ENCODE measurements around the gene FBXO42.
"Not testable (repeated sequence)": the region's sequence is repeated elsewhere in the genome, so short reads cannot be mapped to it uniquely, and the experiment has no call there.

Gene FBXO42

DNA sequence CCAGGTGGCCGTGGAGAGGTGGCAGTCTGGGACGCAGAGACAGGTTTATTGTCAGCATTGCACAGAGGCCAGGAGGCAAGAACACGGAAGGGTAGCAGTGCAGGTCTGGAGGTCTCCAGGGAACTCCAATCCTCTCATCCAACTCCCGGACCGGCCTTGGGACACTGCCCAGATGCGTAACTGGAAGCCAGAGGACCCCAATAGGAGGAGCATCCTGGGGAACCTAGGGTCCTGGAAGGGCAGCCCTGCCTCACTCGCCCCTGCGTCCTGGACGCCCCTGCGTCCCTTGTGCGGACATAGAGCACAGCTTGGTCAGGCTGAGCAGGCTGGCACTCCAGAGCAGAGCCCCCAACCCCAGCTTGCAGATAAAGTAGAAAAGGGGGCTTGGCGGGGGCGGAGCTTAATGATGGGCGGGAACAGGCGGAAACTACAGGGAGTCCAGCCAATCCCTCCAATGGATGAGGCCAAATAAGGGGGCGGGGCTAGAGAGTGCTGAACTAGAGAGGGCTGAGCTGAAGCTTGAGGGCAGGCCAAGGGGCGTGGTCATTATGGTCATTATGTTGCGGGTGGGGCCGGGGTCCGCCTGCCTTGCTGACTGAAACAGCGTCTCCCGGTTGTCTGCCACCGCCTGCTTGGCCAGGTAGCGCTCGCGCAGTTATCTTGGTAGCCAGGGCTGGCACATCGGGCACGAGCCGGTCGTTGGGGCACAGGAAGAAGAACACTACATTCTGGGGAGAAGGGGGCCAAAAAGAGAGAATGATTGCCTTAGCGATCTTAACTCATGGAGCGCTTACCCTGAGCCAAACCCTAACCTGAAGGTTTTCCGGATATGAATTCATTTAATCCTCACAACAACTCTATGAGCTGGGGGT lies 136.2 kb downstream of the FBXO42 start:
- DNase-seq: peak; percentile 82

DNA sequence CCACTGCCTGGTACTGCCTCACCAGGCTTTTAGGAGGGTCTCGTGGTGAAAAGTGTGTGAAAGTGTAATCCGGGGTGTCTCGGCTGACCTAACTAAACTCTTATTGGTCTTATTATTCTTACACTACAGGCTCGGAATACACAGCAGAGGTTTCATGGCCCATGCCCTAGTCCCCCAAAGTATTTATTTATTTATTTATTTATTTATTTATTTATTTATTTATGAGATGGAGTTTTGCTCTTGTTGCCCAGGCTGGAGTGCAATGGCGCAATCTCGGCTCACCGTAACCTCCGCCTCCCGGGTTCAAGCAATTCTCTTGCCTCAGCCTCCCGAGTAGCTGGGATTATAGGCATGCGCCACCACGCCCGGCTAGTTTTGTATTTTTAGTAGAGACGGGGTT lies 137.0 kb downstream of the FBXO42 start:
- DNase-seq: not testable (repeated sequence)

DNA sequence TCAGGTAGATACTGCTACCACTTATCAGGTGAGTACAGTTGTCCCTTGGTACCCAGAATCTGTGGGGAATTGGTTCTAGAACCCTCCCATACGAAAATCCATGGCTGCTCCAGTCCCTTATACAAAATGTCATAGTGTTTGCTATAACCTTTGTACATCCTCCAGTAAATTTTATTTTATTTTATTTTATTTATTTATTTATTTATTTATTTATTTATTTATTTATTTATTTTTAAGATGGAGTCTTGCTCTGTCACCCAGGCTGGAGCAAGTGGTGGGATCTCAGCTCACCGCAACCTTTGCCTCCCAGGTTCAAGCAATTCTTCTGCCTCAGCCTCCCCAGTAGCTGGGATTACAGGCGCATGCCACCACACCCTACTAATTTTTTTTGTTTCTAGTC lies 138.7 kb downstream of the FBXO42 start:
- DNase-seq: not testable (repeated sequence)

DNA sequence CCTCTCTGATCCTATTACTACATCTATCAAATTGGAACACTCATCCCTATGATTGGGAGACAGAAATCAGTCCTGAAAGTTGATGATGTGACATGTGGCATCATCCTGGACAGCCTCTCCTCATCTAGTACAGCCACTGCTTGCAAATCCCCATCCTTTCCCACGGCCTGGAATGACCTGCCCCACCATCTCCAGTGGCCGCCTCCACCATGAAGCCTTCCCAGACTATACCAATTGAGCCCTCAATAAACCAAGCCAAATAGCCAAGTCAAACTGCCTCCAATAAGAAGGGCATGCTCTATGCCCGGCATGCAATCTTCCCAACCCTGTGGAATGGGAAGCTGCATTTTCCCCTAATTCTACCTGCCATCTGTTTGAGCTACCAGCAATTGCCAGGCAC lies 139.3 kb downstream of the FBXO42 start:
- no peak for DNase-seq

DNA sequence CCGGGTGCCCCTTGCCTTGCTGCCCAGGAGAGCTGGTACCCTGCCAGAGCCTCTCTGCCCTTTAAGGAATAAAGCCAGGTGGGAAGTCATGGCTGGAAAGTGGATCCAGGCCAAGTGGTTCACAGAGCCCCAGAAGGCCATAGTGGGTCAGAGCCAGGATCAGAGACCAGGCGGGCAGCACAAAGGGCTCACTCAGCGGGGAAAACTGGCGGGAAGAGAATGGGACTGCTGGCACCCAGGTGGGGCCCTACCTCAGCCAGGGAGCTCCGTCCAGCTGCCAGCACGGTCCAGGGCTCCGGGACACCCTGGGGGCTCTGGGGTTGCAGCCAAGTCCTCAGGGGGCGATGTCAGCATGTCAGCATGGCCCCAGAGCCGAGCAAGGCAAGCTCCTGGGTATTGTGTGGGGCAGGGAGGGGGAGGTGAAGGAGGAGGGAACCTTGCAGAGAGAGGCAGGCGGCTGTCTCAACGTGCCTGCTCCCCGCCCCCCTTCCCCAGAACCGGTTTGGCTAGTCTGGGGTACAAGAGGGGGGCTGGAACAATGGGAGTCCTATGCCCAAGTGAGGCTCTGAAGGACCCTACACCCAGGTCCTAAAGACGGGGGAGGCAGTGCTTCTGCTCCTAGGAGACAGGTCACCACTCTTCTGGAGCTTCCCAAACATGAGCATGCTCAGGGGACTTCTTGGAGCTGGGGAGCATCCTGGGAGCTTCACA lies 139.9 kb downstream of the FBXO42 start, which contains the start of gene ARHGEF19:
TSS of gene ARHGEF19 (minus strand) at position 402 of the 711 bp plus-strand sequence. CDS start 3,598 bp downstream, outside the sequence.
- no peak for DNase-seq

DNA sequence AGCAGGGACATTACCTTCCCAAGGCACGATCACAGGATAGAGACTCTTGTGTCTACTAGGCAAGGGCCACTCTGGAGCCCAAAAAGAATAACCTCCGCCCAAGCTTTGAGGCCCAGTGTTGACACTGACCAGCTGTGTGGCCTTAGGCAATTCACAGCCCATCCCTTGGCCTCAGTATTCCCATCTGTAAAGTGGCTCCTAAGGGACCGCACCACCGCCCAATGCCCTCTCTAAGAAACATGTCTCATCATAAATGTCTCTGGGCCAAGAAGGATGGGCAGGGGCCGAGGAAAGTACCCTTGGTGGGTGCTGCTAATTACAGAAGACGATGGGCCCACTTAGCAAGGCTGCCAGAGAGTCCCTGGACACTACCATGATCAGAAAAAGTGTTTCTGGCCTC lies 140.5 kb downstream of the FBXO42 start:
- DNase-seq: no peak

DNA sequence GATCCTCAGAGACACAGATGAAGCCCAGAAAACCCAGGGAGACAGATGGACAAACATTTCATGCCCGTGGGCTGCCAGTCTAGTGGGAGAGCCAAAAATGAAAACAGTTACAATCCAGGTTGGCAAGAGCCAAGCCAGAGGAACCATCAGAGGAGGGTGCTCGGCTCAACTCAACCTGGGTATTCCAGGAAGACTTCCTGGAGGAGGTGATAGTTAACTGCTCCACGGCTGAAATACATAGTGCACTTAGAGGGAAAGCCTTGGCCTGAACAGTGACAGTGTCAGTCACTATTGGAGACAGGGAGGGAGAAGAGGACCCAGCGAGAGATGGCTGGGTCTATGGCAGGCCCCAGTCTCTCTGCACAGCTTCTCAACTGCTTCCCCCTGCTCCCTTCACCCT lies 141.7 kb downstream of the FBXO42 start:
- DNase-seq: no peak

DNA sequence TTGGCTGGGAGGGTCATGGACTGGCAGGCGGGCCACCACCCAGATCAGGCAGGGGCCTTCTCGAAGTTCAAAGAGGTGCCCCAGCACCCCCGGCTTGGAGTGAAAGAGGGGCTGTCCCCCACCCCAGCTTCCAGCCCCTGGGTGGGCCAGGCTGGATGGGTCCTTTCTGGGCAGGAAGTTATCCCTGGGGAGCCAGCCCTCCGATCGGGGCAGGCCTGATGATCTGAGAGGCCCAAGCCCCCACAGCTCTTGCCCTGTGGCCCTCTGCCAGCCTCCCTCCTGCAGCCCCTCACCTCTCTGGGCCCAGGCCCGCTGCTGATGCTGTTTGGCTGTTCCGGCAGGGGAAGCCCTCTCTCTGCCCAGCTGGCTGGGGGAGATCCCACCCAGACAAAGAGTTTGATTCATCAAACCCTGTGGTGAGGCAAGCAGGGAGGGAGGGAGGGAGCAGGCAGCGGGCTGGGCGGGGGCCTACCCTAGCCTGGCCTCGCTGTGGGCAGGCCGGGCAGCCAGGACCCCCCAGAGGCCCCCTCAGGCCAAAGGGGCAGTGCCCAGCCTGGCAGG lies 142.4 kb downstream of the FBXO42 start:
- no peak for DNase-seq

DNA sequence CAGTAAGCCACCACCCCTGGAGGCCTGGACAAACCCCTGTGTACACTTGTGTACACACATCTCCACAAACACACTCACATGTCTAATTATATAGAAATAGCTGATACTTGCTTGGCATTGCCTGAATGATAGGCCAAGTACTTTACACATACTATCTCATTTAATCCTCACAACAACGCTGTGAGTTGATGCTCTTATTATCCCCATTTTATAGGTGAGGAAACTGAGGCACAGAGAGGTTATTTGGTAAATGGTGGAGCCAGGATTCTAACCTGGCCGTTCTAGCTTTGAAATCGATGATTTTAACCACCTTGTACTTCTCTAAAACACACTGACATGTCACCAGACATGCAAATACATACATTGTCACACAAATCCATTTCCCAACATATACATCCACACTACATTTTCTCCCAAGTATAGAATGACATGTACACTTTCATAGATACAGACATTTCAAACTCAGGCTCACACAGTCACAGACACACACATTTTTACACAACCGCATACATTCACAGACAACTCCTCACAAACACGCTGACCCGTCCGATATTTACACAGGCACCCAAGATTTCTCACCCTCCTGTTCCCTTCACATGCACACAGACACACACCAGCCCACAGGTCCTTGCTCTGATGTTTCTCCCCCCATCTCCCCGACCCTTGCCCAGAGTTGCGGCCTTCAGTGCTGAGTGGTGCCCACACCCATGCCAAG lies 143.0 kb downstream of the FBXO42 start:
- DNase-seq: no peak

DNA sequence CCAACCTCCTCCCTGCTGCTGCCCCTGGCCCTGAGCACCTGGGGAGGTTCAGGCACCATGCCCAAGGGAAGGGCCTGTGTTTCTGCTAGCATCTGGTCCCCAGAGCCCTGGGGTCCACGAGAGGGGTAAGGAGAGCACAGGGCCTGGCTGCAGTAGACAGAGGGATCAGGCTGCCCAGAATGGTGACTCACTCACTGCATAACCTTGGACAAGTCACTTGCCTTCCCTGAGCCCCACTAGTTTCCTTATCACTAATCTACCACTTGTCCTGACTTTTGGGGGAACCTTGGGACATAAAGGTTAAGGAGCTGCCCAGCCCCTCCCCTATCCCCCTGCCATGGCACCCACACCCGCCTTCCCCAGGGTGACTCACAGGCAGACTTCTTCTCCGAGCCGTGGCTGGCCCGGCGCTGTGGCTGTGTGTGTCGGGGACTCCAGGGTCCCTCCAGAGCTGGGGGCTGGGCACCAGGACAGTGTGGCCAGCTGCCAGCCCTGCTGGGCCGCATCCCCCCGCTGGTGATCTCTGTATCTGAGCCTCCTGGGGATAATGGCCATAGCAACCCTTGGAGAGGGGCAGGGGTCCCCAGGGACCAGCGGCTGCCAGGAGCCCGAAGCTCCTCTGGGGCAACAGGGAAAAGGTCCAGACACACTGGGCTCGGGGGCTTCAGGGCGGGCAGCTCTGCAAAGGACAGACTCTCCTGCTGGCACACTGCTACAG lies 143.9 kb downstream of the FBXO42 start:
- DNase-seq: no peak

DNA sequence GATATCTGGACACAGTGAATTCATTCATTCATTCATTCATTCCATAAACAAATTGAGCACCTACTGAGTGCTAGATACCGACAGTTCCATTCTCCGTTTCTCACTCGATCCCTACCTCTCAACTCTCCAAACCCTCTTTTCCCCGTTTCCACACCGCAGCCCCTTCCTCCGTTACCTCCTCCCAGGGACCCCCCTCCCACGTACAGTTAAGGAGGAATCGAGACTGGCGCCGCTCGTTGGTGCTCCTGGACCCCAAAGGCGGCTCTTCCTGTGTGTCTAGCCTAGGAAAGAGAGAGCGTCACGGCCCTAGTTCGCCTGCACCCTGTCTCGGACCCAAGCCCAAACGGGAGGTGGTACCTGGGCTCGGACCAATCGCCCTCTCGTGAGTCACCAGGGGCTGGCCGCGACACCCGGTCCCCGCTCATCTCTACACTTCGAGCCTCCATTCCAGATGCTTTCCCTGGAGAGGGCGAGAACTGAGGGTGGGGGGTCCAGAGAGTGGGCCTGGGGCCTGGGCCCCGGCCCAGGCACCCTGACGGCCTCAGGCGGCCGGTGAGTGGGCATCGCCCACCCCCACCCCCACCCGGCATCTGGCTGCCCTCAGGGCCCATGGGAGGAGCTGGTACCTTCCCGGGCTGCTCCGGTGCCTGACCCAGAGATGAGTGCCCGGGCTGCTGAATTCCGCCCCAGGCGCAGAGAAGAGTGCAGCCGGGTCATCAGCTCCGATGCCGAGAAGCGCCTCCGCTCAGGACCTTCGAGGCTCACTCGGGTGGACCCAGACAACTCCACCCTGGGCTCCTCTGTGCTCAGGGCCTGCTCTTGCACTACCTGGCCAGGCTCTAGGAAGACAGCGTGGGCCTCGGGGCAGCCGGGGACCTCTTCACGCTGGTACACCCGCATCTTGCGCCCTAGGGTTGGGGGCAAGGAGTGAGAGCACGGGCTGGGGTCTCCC lies 144.7 kb downstream of the FBXO42 start:
- DNase-seq: no peak

DNA sequence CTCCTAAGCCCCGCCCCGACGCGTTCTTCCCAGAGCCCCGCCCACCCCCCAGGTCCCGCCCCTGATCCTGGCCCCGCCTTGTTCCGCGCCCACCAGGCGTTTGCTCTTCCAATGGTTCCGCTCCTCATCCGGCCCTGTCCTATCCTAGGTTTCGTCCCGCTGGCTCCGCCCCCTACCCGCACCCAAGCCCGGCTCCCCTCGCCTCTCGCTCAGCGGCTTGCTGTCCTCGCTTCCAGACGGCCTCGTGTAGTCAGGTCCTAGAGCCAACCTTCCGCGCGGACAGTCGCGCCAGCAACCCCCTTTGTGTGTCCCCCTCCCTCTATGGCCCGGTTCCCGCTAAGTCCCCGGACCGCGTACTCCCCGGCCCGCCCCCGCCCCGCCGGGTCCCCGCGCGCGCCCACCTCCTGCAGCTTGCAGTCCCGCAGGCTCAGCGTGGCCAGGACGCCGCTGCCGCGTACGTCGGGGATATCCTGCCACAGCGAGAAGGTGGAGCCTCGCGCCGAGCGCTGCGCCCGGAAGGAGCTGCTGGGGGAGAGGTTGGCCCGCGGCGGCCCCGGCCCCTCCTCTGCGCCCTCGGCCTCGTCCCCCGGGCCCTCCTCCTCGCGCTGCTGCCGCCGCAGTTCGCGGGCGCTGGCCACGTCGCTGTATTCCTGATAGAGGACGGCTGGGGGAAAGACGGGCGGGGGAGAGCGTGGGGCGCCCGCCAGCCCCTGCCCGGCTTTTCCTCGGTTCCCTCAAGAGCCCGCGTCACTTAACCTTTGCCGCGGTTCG lies 145.5 kb downstream of the FBXO42 start:
- DNase-seq: peak; percentile 95

DNA sequence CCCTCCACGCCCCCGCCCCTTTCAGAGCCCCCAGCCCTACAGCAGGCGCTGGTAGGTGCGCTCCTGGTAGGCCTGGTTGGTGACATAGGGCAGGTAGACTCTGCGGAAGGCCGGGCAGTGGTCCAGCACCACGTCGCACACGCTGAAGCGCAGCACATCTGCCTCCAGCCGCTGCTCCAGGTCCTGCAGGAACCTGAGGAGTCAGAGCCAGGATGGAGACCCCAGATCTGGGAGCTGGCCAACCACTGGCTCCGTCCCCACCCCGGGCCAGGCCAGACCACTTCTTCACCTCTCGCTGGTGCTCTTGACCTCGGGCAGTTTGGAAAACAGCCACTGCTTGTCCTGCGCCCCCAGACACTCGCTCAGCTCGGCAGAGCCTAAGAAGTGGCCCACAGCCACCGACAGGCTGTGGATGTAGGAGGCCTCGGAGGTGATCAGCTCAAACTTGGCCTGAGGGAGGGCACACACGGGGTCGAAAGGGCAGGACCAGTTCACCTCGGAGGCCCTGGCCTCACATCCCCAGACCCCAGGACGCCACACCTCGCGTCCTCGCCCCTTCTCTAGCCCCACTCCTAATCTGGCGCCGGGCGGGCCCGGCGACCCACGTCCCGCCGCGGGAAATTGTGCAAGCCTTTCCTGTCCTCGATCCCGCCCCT lies 146.3 kb downstream of the FBXO42 start:
- DNase-seq: no peak

DNA sequence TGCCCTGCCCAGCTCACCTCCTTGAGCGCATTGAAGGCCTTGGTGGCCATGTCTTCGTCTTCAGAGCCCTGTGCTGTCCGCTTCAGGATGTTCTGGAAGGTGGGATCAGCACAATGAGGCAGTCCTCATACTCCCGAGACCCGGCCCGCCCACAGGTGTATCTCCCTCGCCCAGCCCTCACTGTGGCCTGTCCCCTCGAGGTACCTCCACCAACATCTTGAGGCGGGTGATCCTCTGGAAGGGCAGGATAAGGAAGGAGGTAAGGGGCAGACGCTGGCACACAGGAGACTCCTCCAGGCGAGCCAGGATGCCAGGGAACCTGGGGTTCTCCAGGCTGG lies 147.0 kb downstream of the FBXO42 start:
- no peak for DNase-seq

DNA sequence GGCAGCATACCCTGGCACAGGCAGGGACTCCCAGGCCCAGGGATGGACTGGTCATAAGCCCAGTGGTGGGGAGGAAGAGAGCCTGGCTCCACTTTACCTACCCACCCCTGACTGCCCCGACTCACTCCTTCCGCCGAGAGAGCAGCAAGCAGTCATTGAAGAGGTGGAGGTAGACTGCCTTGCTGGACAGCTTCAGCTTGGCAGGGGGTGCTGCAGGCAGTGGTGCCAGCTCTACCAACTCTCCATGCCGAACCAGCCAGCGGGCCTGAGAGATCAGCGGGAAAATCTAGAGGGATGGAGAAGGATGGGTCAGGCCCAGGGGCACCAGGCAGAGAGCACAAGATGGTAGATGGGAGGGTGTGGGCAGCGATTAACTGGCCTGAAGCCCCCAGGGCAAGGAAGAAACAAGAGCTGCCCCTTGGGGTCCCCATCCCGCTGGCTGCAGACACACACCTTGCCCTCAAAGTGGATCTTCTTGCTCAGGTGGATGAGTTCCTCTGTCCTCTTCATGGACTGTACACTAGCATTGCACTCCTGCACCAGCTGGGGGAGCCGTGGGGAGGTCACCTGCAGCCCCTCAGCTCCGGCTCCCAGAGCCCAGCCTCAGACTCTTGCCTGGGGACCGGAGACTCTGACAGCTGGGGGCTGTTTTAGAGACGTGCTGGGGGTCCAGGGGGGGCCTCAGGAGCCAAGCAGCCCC lies 147.5 kb downstream of the FBXO42 start:
- peak; percentile 37 for DNase-seq

DNA sequence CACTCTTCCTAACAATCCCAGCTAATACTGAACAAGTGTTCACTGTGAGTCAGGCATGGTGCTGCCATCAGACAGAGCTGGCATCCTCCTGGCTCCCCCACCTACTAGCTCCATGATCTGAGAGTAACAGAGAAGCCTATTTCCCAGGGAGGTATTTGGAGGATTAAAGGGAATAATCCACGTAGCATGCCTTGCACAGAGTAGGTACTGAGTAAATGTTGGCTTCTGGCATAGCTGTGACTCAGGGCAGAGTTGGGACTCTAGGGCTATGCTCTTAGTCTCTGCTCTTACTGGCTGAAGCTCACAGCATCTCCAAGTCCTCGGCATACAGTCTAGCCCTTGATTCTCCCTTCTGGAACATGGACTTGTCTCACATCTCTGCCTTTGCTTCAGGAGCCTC lies 148.1 kb downstream of the FBXO42 start:
- no peak for DNase-seq

DNA sequence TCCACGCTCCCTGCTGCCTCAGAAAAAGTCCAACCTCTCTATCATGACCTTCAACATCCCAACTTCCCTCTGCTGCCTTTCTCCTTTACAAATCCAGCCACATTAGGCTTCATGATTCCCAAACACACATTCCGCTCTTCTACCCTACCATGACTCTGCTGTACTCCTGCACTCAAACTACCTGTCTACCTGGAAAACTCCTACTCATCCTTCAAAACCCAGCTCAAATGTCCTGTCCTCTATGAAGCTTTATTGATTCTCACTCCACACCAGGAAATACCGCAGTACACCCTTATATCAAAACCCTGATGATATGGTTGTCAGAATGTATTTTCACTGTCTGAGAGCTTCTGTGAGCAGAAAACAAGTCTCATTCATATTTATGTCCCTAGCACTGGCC lies 148.7 kb downstream of the FBXO42 start:
- DNase-seq: no peak

DNA sequence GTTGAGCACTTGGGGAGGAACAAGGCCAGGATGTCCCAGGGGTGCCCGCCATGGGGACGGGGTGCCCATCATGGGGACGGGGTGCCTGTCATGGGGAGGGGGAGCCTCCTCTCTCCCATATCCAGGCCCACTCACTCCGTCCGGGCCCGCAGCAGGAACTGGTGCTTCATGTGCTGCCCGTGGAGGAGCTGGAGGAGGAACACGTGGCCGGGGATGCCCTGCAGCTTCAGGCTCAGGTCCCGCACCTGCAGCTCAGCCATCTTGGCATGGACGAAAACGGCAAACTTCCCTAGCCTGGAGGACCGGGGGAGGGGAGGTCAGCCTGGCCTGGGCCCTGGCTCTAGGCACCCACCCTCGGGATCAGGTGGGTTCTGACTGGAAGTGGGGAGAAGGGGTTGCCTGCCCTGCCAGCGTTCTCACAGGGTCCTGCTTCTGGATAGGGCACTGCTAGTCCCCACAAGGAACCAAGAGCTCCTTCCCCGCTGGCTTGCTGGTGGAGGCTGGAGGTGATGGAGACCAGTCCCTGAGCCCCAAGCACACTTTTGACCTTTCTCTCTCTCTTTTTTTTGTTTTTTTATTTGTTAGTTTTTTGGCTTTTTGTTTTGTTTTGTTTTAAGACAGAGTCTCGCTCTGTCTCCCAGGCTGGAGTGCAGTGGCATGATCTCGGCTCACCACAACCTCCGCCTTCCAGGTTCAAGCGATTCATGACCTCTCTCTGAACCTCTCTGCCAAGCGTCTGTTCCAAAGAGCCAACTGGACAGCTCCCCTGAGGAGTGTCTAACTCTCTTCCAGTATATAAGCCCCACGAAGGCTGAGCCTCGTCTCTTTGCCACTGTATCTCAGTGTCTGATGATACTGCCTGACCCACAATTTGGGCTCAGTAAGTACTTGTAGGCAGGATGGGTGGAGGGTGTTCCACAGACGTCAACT lies 149.7 kb downstream of the FBXO42 start:
- DNase-seq: no peak

All from CD4-positive, alpha-beta T cell treated with Interleukin-10 for 1 hour (primary cell).